OCI-LY1 (cell line): ENCODE results near the gene ARHGAP6.

Experiments used
- CTCF ChIP-seq: fragments of 200-600 bp; sonication (generic), shearing (Covaris generic); IDR thresholded peaks from 2 replicates; pipeline ENCODE4 v1.5.1; 2017; ENCODE audit warnings: mild to moderate bottlenecking, antibody characterized with exemption, low read length, moderate library complexity, mixed read lengths
- EZH2 ChIP-seq: fragments of 200-600 bp; sonication (generic), shearing (Covaris generic); IDR thresholded peaks from 2 replicates; pipeline ENCODE4 v1.8.0; 2017; ENCODE audit warnings: borderline replicate concordance, mixed run types, mild to moderate bottlenecking, antibody characterized with exemption, low read length, moderate library complexity, mixed read lengths

GRCh38 chrX:11532291-11533078, 133.2 kb downstream of the ARHGAP6 start:
- TF ChIP-seq CTCF (no peak), EZH2 (no peak)
